Hematopoietic multipotent progenitor cell treated with erythropoietin and hydrocortisone succinate and interleukin-3 and kit ligand, for 4 days (in vitro differentiated cells): ENCODE results near the gene SLC23A2.
"Not testable (repeated sequence)": the region's sequence is repeated elsewhere in the genome, so short reads cannot be mapped to it uniquely, and the experiment has no call there.

Source experiments
- DNase-seq: peaks from one replicate; pipeline ENCODE4 v3.0.0-alpha.2; 2015

Gene SLC23A2

GRCh38 chr20:4898282-4899244 is 102.7 kb downstream of the SLC23A2 start:
- no peak for DNase-seq

- no peak for DNase-seq
These were observed 103.7 kb downstream of the SLC23A2 start for GRCh38 chr20:4897600-4897999.

GRCh38 chr20:4896971-4897497 is 104.3 kb downstream of the SLC23A2 start:
- DNase-seq, result peak; percentile 52

GRCh38 chr20:4896119-4896702 is 105.1 kb downstream of the SLC23A2 start:
- no peak for DNase-seq

- no peak for DNase-seq
These were observed 106.3 kb downstream of the SLC23A2 start for GRCh38 chr20:4894981-4895381.

GRCh38 chr20:4894409-4894808 is 106.9 kb downstream of the SLC23A2 start:
- DNase-seq, result no peak

- DNase-seq, result no peak
These were observed 107.6 kb downstream of the SLC23A2 start for GRCh38 chr20:4893709-4894108.

GRCh38 chr20:4891997-4892396 is 109.3 kb downstream of the SLC23A2 start:
- no peak for DNase-seq

GRCh38 chr20:4891190-4891763 is 110.0 kb downstream of the SLC23A2 start:
- no peak for DNase-seq

- DNase-seq, result no peak
These were observed 111.9 kb downstream of the SLC23A2 start for GRCh38 chr20:4889446-4889845.

GRCh38 chr20:4887586-4887985 is 113.7 kb downstream of the SLC23A2 start:
- DNase-seq, result no peak

- no peak for DNase-seq
These were observed 114.4 kb downstream of the SLC23A2 start for GRCh38 chr20:4886771-4887527.

- peak; percentile 43 for DNase-seq
These were observed 115.4 kb downstream of the SLC23A2 start for GRCh38 chr20:4885877-4886276.

- no peak for DNase-seq
These were observed 117.8 kb downstream of the SLC23A2 start for GRCh38 chr20:4883546-4883945.

- no peak for DNase-seq
These were observed 118.3 kb downstream of the SLC23A2 start for GRCh38 chr20:4883051-4883450.

- peak; percentile 61 for DNase-seq
These were observed 120.1 kb downstream of the SLC23A2 start for GRCh38 chr20:4881006-4881730.

GRCh38 chr20:4880051-4880450 is 121.3 kb downstream of the SLC23A2 start:
- DNase-seq, result no peak

GRCh38 chr20:4878099-4878498 is 123.2 kb downstream of the SLC23A2 start:
- not testable (repeated sequence) for DNase-seq

GRCh38 chr20:4876731-4877130 is 124.6 kb downstream of the SLC23A2 start:
- no peak for DNase-seq

GRCh38 chr20:4876301-4876700 is 125.0 kb downstream of the SLC23A2 start:
- DNase-seq, result no peak

- DNase-seq, result no peak
These were observed 125.7 kb downstream of the SLC23A2 start for GRCh38 chr20:4875578-4876067.

GRCh38 chr20:4873396-4873795 is 127.9 kb downstream of the SLC23A2 start:
- DNase-seq, result no peak
